HG02870 (cell line): ENCODE data around the gene RASGEF1B.

ENCODE experiments used
- ATAC-seq: cut with Tn5 transposase; IDR thresholded peaks from one replicate; pipeline ENCODE4 v1.9.1; 2021; ENCODE audit warnings: mild to moderate bottlenecking, moderate library complexity; ENCODE audit not compliant: unreplicated experiment

The RASGEF1B gene

GRCh38 chr4:81399306-81400086 is 72.2 kb downstream of the RASGEF1B start:
- no peak for ATAC-seq

- no peak for ATAC-seq
These were observed 73.3 kb downstream of the RASGEF1B start for GRCh38 chr4:81398379-81398778.

- no peak for ATAC-seq
These were observed 74.1 kb downstream of the RASGEF1B start for GRCh38 chr4:81397635-81398034.

DNA sequence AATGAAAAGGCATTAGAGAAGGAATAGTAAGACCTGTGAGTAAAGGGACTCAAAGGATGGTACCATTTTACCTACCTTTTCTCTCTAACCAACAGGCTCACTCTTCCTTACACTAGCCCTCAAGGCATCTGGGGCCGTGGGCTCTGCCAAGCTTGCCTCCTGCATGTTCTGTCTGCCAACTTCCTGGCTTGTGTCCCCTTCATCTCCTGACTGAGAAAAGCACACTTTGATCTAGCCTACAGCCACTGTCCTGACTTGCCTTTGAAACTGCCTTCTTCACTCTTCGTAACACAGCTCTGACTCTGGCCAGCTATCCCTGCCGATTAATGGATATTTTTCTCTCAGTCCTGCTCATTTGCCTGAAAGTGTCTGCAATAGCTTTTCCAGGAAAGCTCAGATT is 76.5 kb downstream of the RASGEF1B start:
- no peak for ATAC-seq

GRCh38 chr4:81392164-81392563 is 79.5 kb downstream of the RASGEF1B start:
- no peak for ATAC-seq

- no peak for ATAC-seq
These were observed 82.0 kb downstream of the RASGEF1B start for GRCh38 chr4:81389720-81390119.

GRCh38 chr4:81380437-81380836 is 91.3 kb downstream of the RASGEF1B start:
- ATAC-seq, result no peak

- no peak for ATAC-seq
These were observed 93.3 kb downstream of the RASGEF1B start for GRCh38 chr4:81378386-81378785.

DNA sequence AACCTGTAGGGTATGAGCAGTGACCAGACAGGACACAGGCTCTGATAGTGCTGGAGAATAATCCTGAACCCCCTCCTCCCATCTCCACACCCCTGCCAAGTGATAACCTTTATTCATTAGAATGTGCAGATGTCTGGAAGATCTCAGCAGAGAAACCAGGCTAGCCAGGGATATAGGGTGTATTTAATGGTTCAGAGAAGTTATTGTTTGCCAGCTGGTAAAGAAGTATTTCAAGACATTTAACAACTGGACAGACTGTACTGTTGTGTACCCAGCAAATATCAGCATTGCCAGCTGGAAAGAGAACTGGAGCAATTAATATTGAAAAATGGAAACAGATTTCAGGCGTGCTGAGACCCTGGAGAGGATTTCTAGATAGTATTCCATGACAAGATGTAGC is 94.5 kb downstream of the RASGEF1B start:
- ATAC-seq, result no peak

- no peak for ATAC-seq
These were observed 95.0 kb downstream of the RASGEF1B start for GRCh38 chr4:81376720-81377119.
